Chondrocyte (in vitro differentiated cells): Measurements from ENCODE around the gene BLOC1S6. TPM values are rescaled to one million over a fixed set of nuclear protein-coding genes. Genes with fewer than 3 reads are reported as not detected.
A peak's percentile ranks its signal among the peaks of the same experiment; 100 is the strongest.

Experiments
- DNase-seq: peaks from one replicate; pipeline ENCODE4 v3.0.0; 2021; ENCODE audit warnings: mixed read lengths, low spot score
- H3K27ac Mint-ChIP-seq: one replicate; pipeline ENCODE4 v1.8.0; 2021; ENCODE audit warnings: mild to moderate bottlenecking, moderate library complexity, mixed read lengths; ENCODE audit not compliant: unreplicated experiment
- H3K27me3 Mint-ChIP-seq: 2 replicates; pipeline ENCODE4 v1.8.0; 2021; ENCODE audit warnings: low read depth, mixed read lengths
- H3K36me3 Mint-ChIP-seq: 2 replicates; pipeline ENCODE4 v1.8.0; 2021; ENCODE audit warnings: low read depth, mixed read lengths
- H3K4me1 Mint-ChIP-seq: 2 replicates; pipeline ENCODE4 v1.8.0; 2021; ENCODE audit warnings: low read depth, mild to moderate bottlenecking, mixed read lengths
- H3K4me3 Mint-ChIP-seq: one replicate; pipeline ENCODE4 v1.8.0; 2021; ENCODE audit warnings: mild to moderate bottlenecking, moderate library complexity, mixed read lengths; ENCODE audit not compliant: unreplicated experiment
- H3K9me3 Mint-ChIP-seq: 2 replicates; pipeline ENCODE4 v1.8.0; 2021; ENCODE audit warnings: low read depth, mixed read lengths
- total RNA-seq: library from RNA; stranded (reverse); gene quantifications from 3 replicates; pipeline ENCODE4 v1.2.1, GENCODE V29; 2021
- TF ChIP-seq, protein P1 (sequence below): fragments of 200-600 bp; sonication (generic); IDR thresholded peaks from 2 replicates; pipeline ENCODE4 v1.5.0; 2021; ENCODE audit warnings: antibody characterized with exemption, mild to moderate bottlenecking, moderate library complexity

Gene BLOC1S6
- total RNA-seq, 1 donor from 2014 or later = 51.4 TPM

DNA sequence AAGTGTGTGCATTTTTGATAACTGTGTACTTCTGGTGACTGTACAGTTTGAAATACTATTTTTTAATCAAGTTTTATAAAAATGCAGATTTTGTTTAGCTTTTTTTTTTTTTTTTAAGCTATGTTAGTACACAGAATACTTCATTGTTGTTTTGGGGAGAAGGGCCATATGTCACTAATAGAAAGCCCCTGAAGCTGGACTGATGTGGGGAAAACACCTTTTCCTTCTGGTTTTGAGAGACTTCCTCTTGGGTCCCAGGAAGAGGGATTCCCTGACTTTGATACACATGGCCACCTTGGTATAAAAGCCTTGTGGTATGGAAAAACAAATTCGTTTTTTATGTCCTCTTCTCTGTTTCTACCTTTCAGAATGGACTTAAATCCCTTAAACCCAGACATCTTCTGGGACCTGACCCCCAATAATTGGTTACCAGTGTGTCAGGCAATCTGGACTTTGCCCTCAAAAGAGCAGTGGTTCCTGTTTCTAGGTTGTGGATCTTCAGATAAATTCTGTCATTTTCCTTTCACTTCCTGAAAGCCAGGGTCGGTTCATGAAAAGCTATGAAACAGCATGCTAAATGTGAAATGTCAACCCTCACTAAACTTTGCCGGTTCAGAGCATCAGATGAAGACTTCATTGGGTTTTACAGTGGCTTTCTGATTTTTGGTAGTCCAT is 31.1 kb upstream of the BLOC1S6 start:
- TF ChIP-seq, protein P1, sequence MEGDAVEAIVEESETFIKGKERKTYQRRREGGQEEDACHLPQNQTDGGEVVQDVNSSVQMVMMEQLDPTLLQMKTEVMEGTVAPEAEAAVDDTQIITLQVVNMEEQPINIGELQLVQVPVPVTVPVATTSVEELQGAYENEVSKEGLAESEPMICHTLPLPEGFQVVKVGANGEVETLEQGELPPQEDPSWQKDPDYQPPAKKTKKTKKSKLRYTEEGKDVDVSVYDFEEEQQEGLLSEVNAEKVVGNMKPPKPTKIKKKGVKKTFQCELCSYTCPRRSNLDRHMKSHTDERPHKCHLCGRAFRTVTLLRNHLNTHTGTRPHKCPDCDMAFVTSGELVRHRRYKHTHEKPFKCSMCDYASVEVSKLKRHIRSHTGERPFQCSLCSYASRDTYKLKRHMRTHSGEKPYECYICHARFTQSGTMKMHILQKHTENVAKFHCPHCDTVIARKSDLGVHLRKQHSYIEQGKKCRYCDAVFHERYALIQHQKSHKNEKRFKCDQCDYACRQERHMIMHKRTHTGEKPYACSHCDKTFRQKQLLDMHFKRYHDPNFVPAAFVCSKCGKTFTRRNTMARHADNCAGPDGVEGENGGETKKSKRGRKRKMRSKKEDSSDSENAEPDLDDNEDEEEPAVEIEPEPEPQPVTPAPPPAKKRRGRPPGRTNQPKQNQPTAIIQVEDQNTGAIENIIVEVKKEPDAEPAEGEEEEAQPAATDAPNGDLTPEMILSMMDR = no peak
- Mint-ChIP-seq H3K27me3 (peaks cover 14% of the 10 kb centered on the region), H3K36me3 (no peaks in the 10 kb centered on the region), H3K4me3 (no peak overlapping the region), H3K27ac (no peak overlapping the region), H3K4me1 (peaks cover 8% of the 10 kb centered on the region), H3K9me3 (no peaks in the 10 kb centered on the region)
- no peak for DNase-seq

DNA sequence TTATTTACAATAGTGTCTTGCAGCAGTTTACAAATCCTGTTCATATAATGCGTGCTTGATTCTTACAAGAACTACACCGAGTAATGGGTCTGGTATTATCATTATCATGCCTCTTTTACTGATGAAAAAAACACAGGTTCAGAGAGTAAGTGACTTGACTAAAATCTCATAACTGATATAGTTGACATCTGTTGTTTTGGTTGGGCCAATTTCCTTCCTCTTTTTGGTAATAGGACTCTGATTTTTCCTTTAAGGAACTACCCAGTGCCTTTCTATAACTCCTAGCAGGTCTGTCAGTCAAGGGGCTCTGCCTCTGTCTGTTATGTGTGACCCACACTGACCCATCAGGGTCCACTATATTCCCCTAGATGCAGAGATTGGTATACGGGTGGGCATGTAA is 14.6 kb upstream of the BLOC1S6 start:
- TF ChIP-seq, protein P1 = no peak
- no peaks in the 10 kb centered on the region for H3K9me3 Mint-ChIP-seq
- no peak overlapping the region for H3K4me3 Mint-ChIP-seq
- H3K4me1 Mint-ChIP-seq = no peaks in the 10 kb centered on the region
- no peaks in the 10 kb centered on the region for H3K36me3 Mint-ChIP-seq
- no peak overlapping the region for H3K27ac Mint-ChIP-seq
- DNase-seq = no peak
- H3K27me3 Mint-ChIP-seq = peaks cover 25% of the 10 kb centered on the region

DNA sequence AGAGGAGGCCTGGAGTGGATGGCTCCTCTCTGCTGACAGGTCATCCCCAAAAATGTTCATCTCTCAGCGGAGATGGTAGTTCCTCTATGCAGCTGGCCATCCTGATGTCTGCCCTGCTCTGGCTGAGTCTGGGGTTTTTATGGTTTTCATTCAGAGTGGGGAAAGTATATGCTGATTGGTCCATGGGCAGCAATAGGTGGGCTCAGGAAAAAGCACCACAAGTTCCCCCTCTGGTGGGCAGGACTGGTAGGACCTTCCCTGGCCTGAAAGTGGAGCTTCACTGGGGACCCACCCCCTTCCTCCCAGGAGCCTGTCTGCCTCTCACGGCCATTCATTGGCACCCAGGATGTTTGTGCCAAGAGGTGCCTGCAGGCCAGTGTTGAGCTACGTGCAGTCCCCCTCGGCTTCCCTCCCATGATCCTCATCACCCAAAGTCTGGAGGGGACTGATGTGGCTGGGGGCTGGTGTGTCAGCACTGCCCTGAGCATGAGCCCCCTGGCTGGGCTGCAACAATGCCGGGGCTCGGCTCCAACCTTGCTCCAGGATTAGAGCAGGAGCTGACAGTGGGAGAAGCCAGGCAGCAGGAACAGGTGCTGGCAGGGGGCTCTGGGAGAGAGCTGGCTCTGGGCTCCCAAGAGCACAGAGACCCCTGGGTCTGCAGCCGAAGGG is 13.1 kb upstream of the BLOC1S6 start:
- Mint-ChIP-seq H3K4me1 (no peaks in the 10 kb centered on the region), H3K27me3 (peaks cover 25% of the 10 kb centered on the region), H3K9me3 (no peaks in the 10 kb centered on the region), H3K27ac (no peak overlapping the region), H3K4me3 (no peak overlapping the region), H3K36me3 (no peaks in the 10 kb centered on the region)
- TF ChIP-seq, protein P1 = peak; percentile 81
- no peak for DNase-seq

DNA sequence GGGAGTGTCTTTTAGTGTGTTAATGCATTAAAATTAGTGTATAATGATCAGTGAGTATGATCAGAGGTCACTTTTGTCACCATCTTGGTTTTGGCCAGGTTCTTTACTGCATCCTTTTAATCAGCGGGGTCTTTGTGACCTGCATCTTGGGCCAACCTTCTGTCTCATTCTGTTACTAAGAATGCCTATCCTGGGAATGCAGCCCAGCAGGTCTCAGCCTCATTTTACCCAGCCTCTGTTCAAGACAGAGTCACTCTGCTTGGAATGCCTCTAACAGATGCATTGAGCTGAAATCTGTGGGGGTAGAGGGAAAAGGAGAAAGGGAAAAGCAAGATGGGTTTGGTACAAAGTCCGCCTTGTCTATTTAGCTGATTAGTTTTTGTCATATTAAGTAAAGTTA is 5.3 kb upstream of the BLOC1S6 start:
- H3K27ac Mint-ChIP-seq = no peak overlapping the region
- TF ChIP-seq, protein P1 = no peak
- H3K27me3 Mint-ChIP-seq = no peaks in the 10 kb centered on the region
- no peaks in the 10 kb centered on the region for H3K36me3 Mint-ChIP-seq
- no peaks in the 10 kb centered on the region for H3K9me3 Mint-ChIP-seq
- H3K4me1 Mint-ChIP-seq = peaks cover 12% of the 10 kb centered on the region
- DNase-seq = no peak
- no peak overlapping the region for H3K4me3 Mint-ChIP-seq

DNA sequence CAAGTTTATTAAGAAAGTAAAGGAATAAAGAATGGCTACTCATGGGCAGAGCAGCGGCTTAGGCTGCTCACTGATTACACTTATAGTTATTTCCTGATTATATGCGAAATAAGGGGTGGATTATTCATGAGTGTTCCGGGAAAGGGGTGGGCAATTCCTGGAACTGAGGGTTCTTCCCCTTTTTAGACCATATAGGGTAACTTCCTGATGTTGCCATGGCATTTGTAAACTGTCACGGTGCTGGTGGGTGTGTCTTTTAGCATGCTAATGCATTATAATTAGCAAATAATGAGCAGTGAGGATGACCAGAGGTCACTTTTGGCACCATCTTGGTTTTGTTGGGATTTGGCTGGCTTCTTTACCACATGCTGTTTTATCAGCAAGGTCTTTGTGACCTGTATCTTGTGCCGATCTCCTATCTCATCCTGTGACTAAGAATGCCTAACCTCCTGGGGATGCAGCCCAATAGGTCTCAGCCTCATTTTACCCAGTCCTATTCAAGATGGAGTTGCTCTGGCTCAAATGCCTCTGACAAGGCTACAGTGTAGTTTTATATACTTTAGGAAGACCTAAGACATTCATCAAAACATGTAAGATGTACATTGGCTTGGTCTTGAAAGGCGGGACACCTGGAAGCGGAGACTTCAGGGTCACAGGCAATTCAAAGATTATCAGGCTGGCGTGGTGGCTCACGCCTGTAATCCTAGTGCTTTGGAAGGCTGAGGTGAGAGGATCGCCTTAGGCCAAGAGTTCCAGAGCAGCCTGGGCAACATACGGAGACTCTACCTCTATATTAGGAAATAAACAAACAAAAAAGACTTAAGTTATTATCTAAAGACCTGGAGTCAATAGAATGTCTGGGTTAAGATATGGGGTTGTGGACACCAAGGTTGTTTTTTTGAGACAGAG is 3.2 kb upstream of the BLOC1S6 start:
- H3K27me3 Mint-ChIP-seq = no peaks in the 10 kb centered on the region
- no peak overlapping the region for H3K4me3 Mint-ChIP-seq
- DNase-seq = no peak
- peaks cover 22% of the 10 kb centered on the region for H3K4me1 Mint-ChIP-seq
- H3K36me3 Mint-ChIP-seq = no peaks in the 10 kb centered on the region
- H3K9me3 Mint-ChIP-seq = no peaks in the 10 kb centered on the region
- TF ChIP-seq, protein P1 = no peak
- no peak overlapping the region for H3K27ac Mint-ChIP-seq
